HG03135 (cell line): ENCODE results near the gene TPSAB1.

ENCODE experiments used
- ATAC-seq: cut with Tn5 transposase; IDR thresholded peaks from one replicate; pipeline ENCODE4 v1.9.1; 2021; ENCODE audit warnings: mild to moderate bottlenecking, moderate library complexity; ENCODE audit not compliant: unreplicated experiment

Gene TPSAB1

GRCh38 chr16:1281517-1281916 lies 41.0 kb downstream of the TPSAB1 start:
- ATAC-seq, result no peak

- no peak for ATAC-seq
Measured at GRCh38 chr16:1282324-1282973, 41.9 kb downstream of the TPSAB1 start.

GRCh38 chr16:1283296-1283695 lies 42.8 kb downstream of the TPSAB1 start:
- no peak for ATAC-seq

- ATAC-seq, result no peak
Measured at GRCh38 chr16:1283996-1284616, 43.6 kb downstream of the TPSAB1 start.

- ATAC-seq, result no peak
Measured at GRCh38 chr16:1285669-1286512, 45.4 kb downstream of the TPSAB1 start.

GRCh38 chr16:1286513-1287094 lies 46.1 kb downstream of the TPSAB1 start:
- ATAC-seq, result no peak

GRCh38 chr16:1287982-1288670 lies 47.6 kb downstream of the TPSAB1 start:
- no peak for ATAC-seq

- ATAC-seq, result no peak
Measured at GRCh38 chr16:1288813-1289476, 48.4 kb downstream of the TPSAB1 start.

GRCh38 chr16:1289477-1289866 lies 49.0 kb downstream of the TPSAB1 start:
- no peak for ATAC-seq

GRCh38 chr16:1290063-1290501 lies 49.6 kb downstream of the TPSAB1 start:
- ATAC-seq, result no peak

- ATAC-seq, result no peak
Measured at GRCh38 chr16:1290860-1291575, 50.5 kb downstream of the TPSAB1 start.

- ATAC-seq, result no peak
Measured at GRCh38 chr16:1291576-1291974, 51.1 kb downstream of the TPSAB1 start.
